MG63 (cell line): ENCODE results near the gene GUCY1A1. TPM values are rescaled to one million over a fixed set of nuclear protein-coding genes. Genes with fewer than 3 reads are reported as not detected.
A peak's percentile ranks its signal among the peaks of the same experiment; 100 is the strongest.

ENCODE experiments used
- DNase-seq: peaks from one replicate; pipeline ENCODE4 v3.0.0-alpha.2; 2020
- H3K27me3 ChIP-seq: fragments of 250-450 bp; sonication (Bioruptor Pico); 2 replicates; pipeline ENCODE4 v1.5.1; 2020; ENCODE audit warnings: mild to moderate bottlenecking, moderate library complexity
- H3K36me3 ChIP-seq: fragments of 250-450 bp; sonication (Bioruptor Pico); 2 replicates; pipeline ENCODE4 v1.5.1; 2020; ENCODE audit warnings: mild to moderate bottlenecking, moderate library complexity
- H3K4me3 ChIP-seq: fragments of 250-450 bp; sonication (Bioruptor Pico); 2 replicates; pipeline ENCODE4 v1.5.1; 2020; ENCODE audit warnings: mild to moderate bottlenecking, moderate library complexity
- H3K9me3 ChIP-seq: fragments of 250-450 bp; sonication (Bioruptor Pico); 2 replicates; pipeline ENCODE4 v1.5.1; 2020; ENCODE audit warnings: mild to moderate bottlenecking, moderate library complexity
- total RNA-seq: library from RNA; depleted of rRNA; stranded (reverse); fragments of >200 nt; shearing (Covaris generic); gene quantifications from 2 replicates; pipeline ENCODE4 v1.2.3, GENCODE V29; 2014; ENCODE audit warnings: low replicate concordance

The GUCY1A1 gene
- total RNA-seq, 1 experiment from 2014 or later = not detected

GRCh38 chr4:155676430-155676825 is 9.8 kb downstream of the GUCY1A1 start:
- no peak for DNase-seq
- Histone ChIP-seq H3K27me3 (no peaks in the 10 kb centered on the region), H3K9me3 (no peaks in the 10 kb centered on the region), H3K4me3 (no peak overlapping the region), H3K36me3 (no peaks in the 10 kb centered on the region)

GRCh38 chr4:155678011-155678410 is 11.4 kb downstream of the GUCY1A1 start:
- no peak for DNase-seq
- H3K4me3 ChIP-seq = no peak overlapping the region
- H3K9me3 ChIP-seq = no peaks in the 10 kb centered on the region
- H3K36me3 ChIP-seq = no peaks in the 10 kb centered on the region
- H3K27me3 ChIP-seq = no peaks in the 10 kb centered on the region

GRCh38 chr4:155679343-155679742 is 12.7 kb downstream of the GUCY1A1 start:
- Histone ChIP-seq H3K9me3 (no peaks in the 10 kb centered on the region), H3K36me3 (no peaks in the 10 kb centered on the region), H3K4me3 (no peak overlapping the region), H3K27me3 (no peaks in the 10 kb centered on the region)
- peak; percentile 42 for DNase-seq

DNA sequence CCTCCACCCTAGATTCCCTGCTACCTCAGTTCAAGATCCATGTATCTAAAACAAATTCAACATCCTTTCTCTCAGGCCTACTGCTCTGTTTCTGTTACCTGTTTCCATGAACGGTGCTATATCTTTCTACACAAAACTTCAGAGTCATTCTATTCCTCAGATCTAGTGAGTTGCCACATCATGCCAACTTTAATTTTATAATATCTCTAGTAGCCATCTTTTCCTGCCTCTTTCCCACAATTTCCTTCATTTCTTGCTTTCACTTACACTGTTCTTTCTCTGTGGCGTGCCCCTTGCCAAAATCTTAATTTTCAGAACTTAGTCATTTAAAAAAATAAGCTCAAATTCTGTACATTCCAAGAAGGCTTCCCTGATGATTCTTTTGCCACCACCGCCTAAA is 15.2 kb downstream of the GUCY1A1 start:
- no peak for DNase-seq
- H3K27me3 ChIP-seq = no peaks in the 10 kb centered on the region
- H3K4me3 ChIP-seq = no peak overlapping the region

GRCh38 chr4:155684423-155684822 is 17.8 kb downstream of the GUCY1A1 start:
- H3K27me3 ChIP-seq = no peaks in the 10 kb centered on the region
- DNase-seq = no peak
- no peaks in the 10 kb centered on the region for H3K36me3 ChIP-seq
- H3K9me3 ChIP-seq = no peaks in the 10 kb centered on the region
- H3K4me3 ChIP-seq = no peak overlapping the region

More for the DNA sequence above, 15.2 kb downstream of the GUCY1A1 start:
- no peaks in the 10 kb centered on the region for H3K9me3 ChIP-seq
- no peaks in the 10 kb centered on the region for H3K36me3 ChIP-seq

- DNase-seq = no peak
- no peaks in the 10 kb centered on the region for H3K9me3 ChIP-seq
- no peak overlapping the region for H3K4me3 ChIP-seq
- H3K27me3 ChIP-seq = no peaks in the 10 kb centered on the region
- no peaks in the 10 kb centered on the region for H3K36me3 ChIP-seq
These were observed 18.4 kb downstream of the GUCY1A1 start for GRCh38 chr4:155684892-155685541.

DNA sequence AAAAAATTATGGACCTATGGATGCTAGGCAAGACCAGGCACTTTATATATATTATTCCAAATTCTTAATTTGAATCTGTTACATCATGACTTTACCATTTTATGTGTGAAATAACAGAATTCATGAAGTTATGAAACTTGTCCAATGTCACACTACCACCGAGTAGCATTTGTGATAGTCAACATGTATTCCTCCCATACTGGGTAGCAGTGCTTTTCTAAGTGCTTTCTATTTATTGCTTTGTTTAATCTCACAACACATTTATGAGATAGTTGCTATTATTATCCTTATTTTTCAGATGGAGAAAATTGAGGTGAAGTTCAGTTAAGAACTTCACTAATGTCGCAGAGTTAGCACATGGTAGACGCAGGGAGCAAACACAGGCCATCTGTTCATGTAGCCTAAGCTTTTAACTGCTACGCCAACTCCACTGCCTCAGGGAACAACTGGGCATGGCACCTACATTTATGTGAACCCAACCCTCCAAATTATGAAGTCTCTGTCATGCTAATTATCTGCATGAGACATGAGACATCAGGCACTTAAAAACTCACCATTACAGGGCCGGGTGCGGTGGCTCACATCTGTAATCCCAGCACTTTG is 20.8 kb downstream of the GUCY1A1 start:
- no peaks in the 10 kb centered on the region for H3K9me3 ChIP-seq
- no peaks in the 10 kb centered on the region for H3K27me3 ChIP-seq
- H3K4me3 ChIP-seq = no peak overlapping the region
- no peaks in the 10 kb centered on the region for H3K36me3 ChIP-seq
- DNase-seq = no peak

GRCh38 chr4:155688211-155688610 is 21.6 kb downstream of the GUCY1A1 start:
- H3K27me3 ChIP-seq = no peaks in the 10 kb centered on the region
- DNase-seq = no peak
- H3K36me3 ChIP-seq = no peaks in the 10 kb centered on the region
- H3K9me3 ChIP-seq = no peaks in the 10 kb centered on the region
- no peak overlapping the region for H3K4me3 ChIP-seq

DNA sequence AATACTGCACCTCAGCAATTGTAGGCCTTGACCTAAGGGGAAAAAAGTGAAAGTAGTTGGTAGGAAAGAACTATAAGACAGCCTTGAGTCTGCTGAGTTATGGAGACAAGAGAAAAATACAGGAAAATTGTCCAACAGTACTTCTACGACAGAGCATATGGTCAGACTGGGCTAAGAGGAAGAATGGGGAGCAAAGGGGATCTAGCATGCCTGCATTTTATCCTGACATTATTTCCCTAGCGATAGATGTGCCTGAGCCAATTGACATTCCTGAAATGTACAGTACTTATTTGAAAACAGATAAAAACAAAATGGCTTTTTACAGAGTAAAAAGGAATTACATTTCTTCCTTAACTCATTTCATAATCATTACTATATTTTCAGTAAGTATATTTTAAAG is 22.2 kb downstream of the GUCY1A1 start:
- H3K36me3 ChIP-seq = no peaks in the 10 kb centered on the region
- H3K9me3 ChIP-seq = no peaks in the 10 kb centered on the region
- no peaks in the 10 kb centered on the region for H3K27me3 ChIP-seq
- H3K4me3 ChIP-seq = no peak overlapping the region
- no peak for DNase-seq

DNA sequence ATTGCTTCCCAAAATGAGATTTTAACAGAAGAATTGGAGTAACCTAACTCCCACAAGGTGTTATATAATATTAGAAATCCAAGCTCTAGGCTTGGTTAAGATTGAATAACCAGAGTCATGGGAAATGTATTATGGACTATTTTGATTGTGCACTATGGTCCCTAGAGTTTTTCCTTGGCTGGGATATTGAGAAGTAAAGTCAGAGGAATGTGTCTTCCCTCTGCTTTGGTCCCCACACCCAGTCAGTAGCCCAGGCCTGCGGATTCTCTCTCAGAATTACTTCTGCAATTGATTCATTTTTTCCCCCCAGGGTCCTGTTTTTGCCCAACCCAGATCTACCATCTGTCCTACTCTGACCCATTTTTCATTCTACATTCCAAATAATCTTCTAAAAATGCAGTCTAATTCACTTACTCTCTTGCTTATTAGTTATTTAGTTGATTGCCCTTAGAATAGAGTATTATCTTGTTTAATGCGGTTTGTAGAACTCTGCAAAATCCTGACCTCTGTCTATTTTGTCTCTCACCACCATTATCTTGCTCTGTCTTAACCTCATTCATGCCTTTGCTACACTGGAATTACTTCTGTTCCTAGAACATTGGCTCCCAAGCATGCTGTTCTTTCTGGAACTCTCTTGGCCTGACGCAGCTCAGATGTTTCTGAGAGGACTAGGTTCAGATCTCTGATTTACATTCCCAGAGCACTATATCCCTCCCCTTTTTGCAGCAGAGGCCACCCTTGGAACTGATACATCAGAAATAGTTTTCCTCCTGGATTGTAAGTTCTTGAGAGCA is 23.6 kb downstream of the GUCY1A1 start:
- Histone ChIP-seq H3K36me3 (no peaks in the 10 kb centered on the region), H3K4me3 (no peak overlapping the region), H3K9me3 (no peaks in the 10 kb centered on the region), H3K27me3 (no peaks in the 10 kb centered on the region)
- no peak for DNase-seq

- H3K4me3 ChIP-seq = no peak overlapping the region
- no peaks in the 10 kb centered on the region for H3K36me3 ChIP-seq
- H3K9me3 ChIP-seq = no peaks in the 10 kb centered on the region
- no peaks in the 10 kb centered on the region for H3K27me3 ChIP-seq
- DNase-seq = no peak
These were observed 25.7 kb downstream of the GUCY1A1 start for GRCh38 chr4:155692361-155692760.

- no peaks in the 10 kb centered on the region for H3K27me3 ChIP-seq
These were observed 26.5 kb downstream of the GUCY1A1 start for GRCh38 chr4:155693015-155693663.

GRCh38 chr4:155694100-155694785 is 27.6 kb downstream of the GUCY1A1 start:
- no peak overlapping the region for H3K4me3 ChIP-seq
- H3K27me3 ChIP-seq = no peaks in the 10 kb centered on the region
- no peak for DNase-seq
- H3K9me3 ChIP-seq = no peaks in the 10 kb centered on the region
- no peaks in the 10 kb centered on the region for H3K36me3 ChIP-seq

More at GRCh38 chr4:155693015-155693663, 26.5 kb downstream of the GUCY1A1 start:
- no peaks in the 10 kb centered on the region for H3K9me3 ChIP-seq
- no peak overlapping the region for H3K4me3 ChIP-seq
- no peak for DNase-seq
- no peaks in the 10 kb centered on the region for H3K36me3 ChIP-seq

DNA sequence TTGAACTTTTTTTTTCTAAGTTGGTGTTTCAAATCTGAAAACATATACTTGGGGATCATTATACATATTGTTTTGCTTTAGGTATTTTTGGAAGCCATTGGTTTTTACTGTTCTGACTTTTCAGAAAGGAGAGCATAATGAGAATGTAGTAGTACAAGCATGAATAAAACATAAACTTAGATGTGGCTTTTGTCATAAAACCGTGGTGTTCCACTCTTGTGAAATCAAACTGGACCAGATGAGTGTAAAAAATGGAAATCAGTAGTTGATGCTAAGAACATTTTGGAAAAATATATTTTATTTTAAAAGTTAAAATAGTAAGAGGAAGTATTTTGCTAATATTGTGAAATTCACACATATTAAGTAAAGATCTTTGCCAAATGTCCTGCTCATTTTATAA is 29.6 kb downstream of the GUCY1A1 start:
- no peaks in the 10 kb centered on the region for H3K36me3 ChIP-seq
- no peaks in the 10 kb centered on the region for H3K9me3 ChIP-seq
- no peaks in the 10 kb centered on the region for H3K27me3 ChIP-seq
- DNase-seq = no peak
- H3K4me3 ChIP-seq = no peak overlapping the region

DNA sequence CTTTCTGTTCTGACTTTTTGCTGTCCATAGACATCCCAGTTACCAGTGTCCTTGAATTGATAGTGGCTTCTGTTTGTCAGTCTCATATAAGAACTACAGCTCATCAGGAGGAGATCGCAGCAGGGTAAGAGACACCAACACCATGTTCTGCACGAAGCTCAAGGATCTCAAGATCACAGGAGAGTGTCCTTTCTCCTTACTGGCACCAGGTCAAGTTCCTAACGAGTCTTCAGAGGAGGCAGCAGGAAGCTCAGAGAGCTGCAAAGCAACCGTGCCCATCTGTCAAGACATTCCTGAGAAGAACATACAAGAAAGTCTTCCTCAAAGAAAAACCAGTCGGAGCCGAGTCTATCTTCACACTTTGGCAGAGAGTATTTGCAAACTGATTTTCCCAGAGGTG is 30.1 kb downstream of the GUCY1A1 start:
- Histone ChIP-seq H3K9me3 (no peaks in the 10 kb centered on the region), H3K4me3 (no peak overlapping the region), H3K27me3 (no peaks in the 10 kb centered on the region), H3K36me3 (no peaks in the 10 kb centered on the region)
- DNase-seq = no peak

- Histone ChIP-seq H3K27me3 (no peaks in the 10 kb centered on the region), H3K36me3 (no peaks in the 10 kb centered on the region), H3K4me3 (no peak overlapping the region), H3K9me3 (no peaks in the 10 kb centered on the region)
- no peak for DNase-seq
These were observed 35.2 kb downstream of the GUCY1A1 start for GRCh38 chr4:155701827-155702226.
